Measurements from ENCODE around the gene PLD4. TPM values are rescaled to one million over a fixed set of nuclear protein-coding genes. Genes with fewer than 3 reads are reported as not detected.
"Not testable (repeated sequence)": the region's sequence is repeated elsewhere in the genome, so short reads cannot be mapped to it uniquely, and the experiment has no call there.

Gene PLD4
- total RNA-seq, 1 experiment from 2014 or later: not detected

DNA sequence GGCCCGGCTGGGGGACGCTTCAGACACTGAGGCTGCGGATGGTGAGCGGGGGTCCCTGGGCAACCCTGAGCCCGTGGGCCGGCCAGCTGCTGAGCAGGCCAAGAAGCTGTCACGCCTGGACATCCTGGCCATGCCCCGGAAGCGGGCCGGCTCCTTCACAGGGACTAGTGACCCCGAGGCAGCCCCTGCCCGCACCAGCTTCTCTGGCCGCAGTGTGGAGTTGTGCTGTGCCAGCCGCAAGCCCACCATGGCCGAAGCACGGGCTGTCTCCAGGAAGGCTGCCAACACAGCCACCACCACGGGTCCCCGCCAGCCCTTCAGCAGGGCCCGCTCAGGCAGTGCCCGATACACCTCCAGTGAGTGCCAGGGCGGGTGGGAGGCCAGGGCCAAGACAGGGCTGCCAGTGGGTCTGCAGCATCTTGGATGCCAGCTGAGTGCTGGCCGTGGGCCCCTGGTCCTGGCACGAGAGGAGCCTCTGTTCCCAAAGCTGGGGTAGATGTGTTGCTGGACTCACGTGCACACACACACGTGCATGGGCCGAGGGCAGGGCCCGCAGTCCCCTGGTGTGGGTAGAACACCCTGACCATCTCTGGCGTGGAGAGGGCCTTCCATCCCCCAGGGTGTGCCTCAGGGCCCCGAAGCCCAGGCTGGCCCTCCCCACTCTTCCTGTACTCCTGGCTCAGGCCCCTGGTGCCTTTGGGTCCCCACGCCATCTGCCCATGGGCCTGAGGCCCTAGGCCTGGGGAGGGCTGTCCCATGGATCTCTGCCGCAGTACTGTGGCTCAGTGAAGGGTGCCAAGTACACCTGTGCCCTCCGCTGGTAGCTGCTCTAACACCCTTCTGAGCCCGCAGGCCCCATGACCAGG lies 36.8 kb upstream of the PLD4 start:
- BruUV-seq (replicated peaks): no TSS peak
- CTCF ChIA-PET: no interaction called here
- no peaks in the 10 kb centered on the region for H3K79me2 ChIP-seq (ENCODE audit: low read depth)

DNA sequence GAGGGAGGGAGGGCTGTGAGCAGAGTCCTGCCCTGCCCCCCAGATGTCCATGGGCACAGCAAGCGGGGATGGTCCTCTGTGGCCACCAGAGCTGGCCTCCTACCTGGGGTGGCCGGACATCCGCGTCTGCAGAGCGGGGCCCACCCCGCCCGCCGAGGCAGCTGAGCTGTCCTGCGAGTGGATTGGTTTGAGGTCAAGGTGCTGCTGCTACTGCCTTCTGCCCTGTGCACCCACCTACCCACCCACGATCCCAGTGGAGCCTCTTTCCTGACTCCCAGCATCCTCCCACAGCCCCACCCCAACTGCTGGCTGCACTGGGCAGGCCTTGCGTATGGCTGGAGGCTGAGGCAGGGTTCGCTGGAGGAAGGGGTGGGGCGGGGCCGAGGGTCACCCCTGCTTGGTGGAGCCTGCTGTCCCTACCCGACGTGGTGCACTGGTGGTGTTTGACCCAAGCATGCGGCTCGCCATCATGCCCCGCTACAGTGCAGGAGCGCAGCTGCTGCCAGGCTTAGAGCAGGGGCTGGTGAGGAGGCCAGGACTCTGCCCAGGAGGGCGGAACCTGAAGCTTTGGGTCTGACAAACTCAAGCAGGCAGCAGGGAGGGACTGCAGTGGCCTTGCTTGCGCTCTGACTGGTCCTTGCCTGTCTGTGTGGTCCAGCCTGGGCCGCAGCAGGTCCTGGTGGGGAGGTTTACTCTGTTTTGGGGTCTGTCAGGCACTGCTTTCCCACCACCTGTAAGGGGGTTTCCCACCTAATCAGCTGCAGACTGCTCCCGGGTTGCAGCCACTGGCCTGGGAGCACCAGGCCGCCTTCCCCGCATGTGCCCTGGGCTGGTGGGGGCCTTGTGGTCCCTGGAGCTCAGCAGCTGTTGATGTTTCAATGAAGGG lies 35.9 kb upstream of the PLD4 start:
- no TSS peak for BruUV-seq (replicated peaks)
- Histone ChIP-seq H3K27ac (no peak overlapping the region), H3K4me3 (no peak overlapping the region), H3K4me2 (no peak overlapping the region), H4K20me1 (ENCODE audit: insufficient read depth) (no peaks in the 10 kb centered on the region), H3K4me1 (replicated peaks; ENCODE audit: insufficient read depth) (no peaks in the 10 kb centered on the region), H3K27me3 (ENCODE audit: insufficient read depth, low read depth) (no peaks in the 10 kb centered on the region), H3K79me2 (ENCODE audit: low read depth) (no peaks in the 10 kb centered on the region), H2AFZ (no peak overlapping the region), H3K9me2 (ENCODE audit: insufficient read depth) (no peaks in the 10 kb centered on the region), H3K36me3 (ENCODE audit: low read depth) (no peaks in the 10 kb centered on the region), H3F3A (ENCODE audit: insufficient read depth, low read depth) (no peaks in the 10 kb centered on the region), H3K9me3 (ENCODE audit: insufficient read depth, low read depth) (no peaks in the 10 kb centered on the region)
- TF ChIP-seq EZH2 (IDR thresholded peaks at IDR 0.05; ENCODE audit: low read depth) (no peak), CTCF (conservative IDR thresholded peaks at IDR 0.05) (no peak)
- CTCF ChIA-PET: no interaction called here
- intact Hi-C loops (cut with micrococcal nuclease; ENCODE audit: unreplicated experiment): no loop called here
- POLR2A ChIA-PET (ENCODE audit: unreplicated experiment): no interaction called here
- no peak for DNase-seq

More for the DNA sequence above, 36.8 kb upstream of the PLD4 start:
- intact Hi-C loops (cut with micrococcal nuclease; ENCODE audit: unreplicated experiment): no loop called here
- no peaks in the 10 kb centered on the region for H3K36me3 ChIP-seq (ENCODE audit: low read depth)
- H3K9me3 ChIP-seq (ENCODE audit: insufficient read depth, low read depth): no peaks in the 10 kb centered on the region
- H3K9me2 ChIP-seq (ENCODE audit: insufficient read depth): no peaks in the 10 kb centered on the region
- POLR2A ChIA-PET (ENCODE audit: unreplicated experiment): no interaction called here
- H3K4me1 ChIP-seq (replicated peaks; ENCODE audit: insufficient read depth): no peaks in the 10 kb centered on the region
- H3K27ac ChIP-seq: no peak overlapping the region
- no peaks in the 10 kb centered on the region for H4K20me1 ChIP-seq (ENCODE audit: insufficient read depth)
- H3F3A ChIP-seq (ENCODE audit: insufficient read depth, low read depth): no peaks in the 10 kb centered on the region
- H3K4me2 ChIP-seq: no peak overlapping the region
- H3K4me3 ChIP-seq: no peak overlapping the region
- TF ChIP-seq CTCF (conservative IDR thresholded peaks at IDR 0.05) (no peak), EZH2 (IDR thresholded peaks at IDR 0.05; ENCODE audit: low read depth) (no peak)
- no peaks in the 10 kb centered on the region for H3K27me3 ChIP-seq (ENCODE audit: insufficient read depth, low read depth)
- DNase-seq: no peak
- no peak overlapping the region for H2AFZ ChIP-seq

DNA sequence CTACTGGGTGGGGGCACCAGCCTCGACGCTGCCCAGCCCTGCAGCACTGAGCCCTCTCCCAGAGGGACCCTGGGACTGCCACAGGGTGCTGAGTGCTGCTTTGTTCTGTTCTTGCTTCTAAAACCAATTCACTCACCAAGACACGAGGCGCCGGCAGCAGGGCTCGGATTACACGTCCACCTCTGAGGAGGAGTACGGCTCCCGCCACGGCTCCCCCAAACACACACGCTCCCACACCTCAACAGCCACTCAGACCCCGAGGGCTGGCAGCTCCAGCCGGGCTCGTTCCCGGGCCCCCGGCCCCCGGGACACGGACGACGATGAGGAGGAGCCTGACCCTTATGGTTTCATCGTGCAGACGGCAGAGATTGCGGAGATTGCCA lies 35.3 kb upstream of the PLD4 start:
- Histone ChIP-seq H3K4me1 (replicated peaks; ENCODE audit: insufficient read depth) (no peaks in the 10 kb centered on the region), H3K9me3 (ENCODE audit: insufficient read depth, low read depth) (no peaks in the 10 kb centered on the region), H4K20me1 (ENCODE audit: insufficient read depth) (no peaks in the 10 kb centered on the region), H3K4me3 (no peak overlapping the region), H2AFZ (no peak overlapping the region), H3K79me2 (ENCODE audit: low read depth) (no peaks in the 10 kb centered on the region), H3K27me3 (ENCODE audit: insufficient read depth, low read depth) (no peaks in the 10 kb centered on the region), H3K9me2 (ENCODE audit: insufficient read depth) (no peaks in the 10 kb centered on the region), H3K4me2 (no peak overlapping the region), H3K36me3 (ENCODE audit: low read depth) (no peaks in the 10 kb centered on the region), H3F3A (ENCODE audit: insufficient read depth, low read depth) (no peaks in the 10 kb centered on the region), H3K27ac (no peak overlapping the region)
- no TSS peak for BruUV-seq (replicated peaks)
- no peak for DNase-seq
- ChIA-PET CTCF (no interaction called here), POLR2A (ENCODE audit: unreplicated experiment) (no interaction called here)
- TF ChIP-seq EZH2 (IDR thresholded peaks at IDR 0.05; ENCODE audit: low read depth) (no peak), CTCF (conservative IDR thresholded peaks at IDR 0.05) (no peak)
- intact Hi-C loops (cut with micrococcal nuclease; ENCODE audit: unreplicated experiment): no loop called here

DNA sequence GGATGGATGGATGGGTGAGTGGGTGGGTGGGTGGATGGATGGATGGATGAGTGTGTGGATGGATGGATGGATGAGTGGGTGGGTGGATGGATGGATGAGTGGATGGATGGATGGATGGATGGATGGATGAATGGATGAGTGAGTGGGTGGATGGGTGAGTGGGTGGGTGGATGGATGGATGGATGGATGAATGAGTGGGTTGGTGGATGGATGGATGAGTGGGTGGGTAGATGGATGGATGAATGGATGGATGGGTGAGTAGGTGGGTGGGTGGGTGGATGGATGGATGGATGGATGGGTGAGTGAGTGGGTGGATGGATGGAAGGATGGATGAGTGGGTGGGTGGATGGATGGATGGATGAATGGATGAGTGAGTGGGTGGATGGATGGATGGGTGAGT lies 34.4 kb upstream of the PLD4 start:
- H3K4me1 ChIP-seq (replicated peaks; ENCODE audit: insufficient read depth); DNase-seq; H3K4me3 ChIP-seq; H3K27me3 ChIP-seq (ENCODE audit: insufficient read depth, low read depth); H3F3A ChIP-seq (ENCODE audit: insufficient read depth, low read depth); H3K4me2 ChIP-seq; H3K79me2 ChIP-seq (ENCODE audit: low read depth); BruUV-seq (replicated peaks); H4K20me1 ChIP-seq (ENCODE audit: insufficient read depth); H3K36me3 ChIP-seq (ENCODE audit: low read depth); H3K9me3 ChIP-seq (ENCODE audit: insufficient read depth, low read depth); H2AFZ ChIP-seq; CTCF ChIA-PET; H3K9me2 ChIP-seq (ENCODE audit: insufficient read depth); intact Hi-C loops (cut with micrococcal nuclease; ENCODE audit: unreplicated experiment); H3K27ac ChIP-seq; POLR2A ChIA-PET (ENCODE audit: unreplicated experiment): not testable (repeated sequence)

Data from PC-9 (cell line).